ENCODE measurements around the gene EMP2.

- TF ChIP-seq CTCF (IDR thresholded peaks at IDR 0.05; ENCODE audit: low read depth, low read length, poor library complexity, severe bottlenecking): no peak
- TF ChIP-seq EZH2phosphoT487 (IDR thresholded peaks at IDR 0.05; ENCODE audit: borderline replicate concordance, low read length): no peak
These were observed 61.8 kb downstream of the EMP2 start for GRCh38 chr16:10518479-10519041.
